NCI-H1694 treated with DMSO at 0.1 percent for 48 hours (cell line): Measurements from ENCODE around the gene ZFR.
"Not testable (repeated sequence)": the region's sequence is repeated elsewhere in the genome, so short reads cannot be mapped to it uniquely, and the experiment has no call there.

Experiments used
- DNase-seq: peaks from one replicate; lab custom pipeline; 2025; lab: John Stamatoyannopoulos, UW

The ZFR gene

GRCh38 chr5:32406650-32407049 lies 37.9 kb downstream of the ZFR start:
- DNase-seq = no peak

GRCh38 chr5:32405507-32405906 lies 39.0 kb downstream of the ZFR start:
- DNase-seq = no peak

GRCh38 chr5:32403760-32404159 lies 40.8 kb downstream of the ZFR start:
- DNase-seq = no peak

- DNase-seq = no peak
Observed at GRCh38 chr5:32400401-32400800, 44.1 kb downstream of the ZFR start.

GRCh38 chr5:32398754-32399153 lies 45.8 kb downstream of the ZFR start:
- not testable (repeated sequence) for DNase-seq

- DNase-seq = no peak
Observed at GRCh38 chr5:32394981-32395380, 49.6 kb downstream of the ZFR start.

- no peak for DNase-seq
Observed at GRCh38 chr5:32392039-32392438, 52.5 kb downstream of the ZFR start.

GRCh38 chr5:32390819-32391591 lies 53.5 kb downstream of the ZFR start:
- DNase-seq = no peak

GRCh38 chr5:32388432-32389129 lies 56.0 kb downstream of the ZFR start:
- no peak for DNase-seq

GRCh38 chr5:32387841-32388240 lies 56.7 kb downstream of the ZFR start:
- DNase-seq = no peak

GRCh38 chr5:32387211-32387610 lies 57.3 kb downstream of the ZFR start:
- DNase-seq = no peak

GRCh38 chr5:32384621-32385020 lies 59.9 kb downstream of the ZFR start:
- DNase-seq = no peak

GRCh38 chr5:32383586-32383985 lies 61.0 kb downstream of the ZFR start:
- DNase-seq = no peak

- no peak for DNase-seq
Observed at GRCh38 chr5:32383065-32383464, 61.5 kb downstream of the ZFR start.

GRCh38 chr5:32379421-32379820 lies 65.1 kb downstream of the ZFR start:
- DNase-seq = no peak

- no peak for DNase-seq
Observed at GRCh38 chr5:32378966-32379365, 65.6 kb downstream of the ZFR start.

- DNase-seq = no peak
Observed at GRCh38 chr5:32369542-32370155, 74.9 kb downstream of the ZFR start.

GRCh38 chr5:32369032-32369431 lies 75.5 kb downstream of the ZFR start:
- no peak for DNase-seq

GRCh38 chr5:32367271-32367670 lies 77.3 kb downstream of the ZFR start:
- not testable (repeated sequence) for DNase-seq

- no peak for DNase-seq
Observed at GRCh38 chr5:32365623-32366022, 78.9 kb downstream of the ZFR start.

GRCh38 chr5:32363030-32363429 lies 81.5 kb downstream of the ZFR start:
- no peak for DNase-seq

GRCh38 chr5:32362527-32362926 lies 82.0 kb downstream of the ZFR start:
- DNase-seq = no peak

- DNase-seq = no peak
Observed at GRCh38 chr5:32360906-32361305, 83.6 kb downstream of the ZFR start.
